ENCODE data around the gene CEP43.

Gene CEP43

DNA sequence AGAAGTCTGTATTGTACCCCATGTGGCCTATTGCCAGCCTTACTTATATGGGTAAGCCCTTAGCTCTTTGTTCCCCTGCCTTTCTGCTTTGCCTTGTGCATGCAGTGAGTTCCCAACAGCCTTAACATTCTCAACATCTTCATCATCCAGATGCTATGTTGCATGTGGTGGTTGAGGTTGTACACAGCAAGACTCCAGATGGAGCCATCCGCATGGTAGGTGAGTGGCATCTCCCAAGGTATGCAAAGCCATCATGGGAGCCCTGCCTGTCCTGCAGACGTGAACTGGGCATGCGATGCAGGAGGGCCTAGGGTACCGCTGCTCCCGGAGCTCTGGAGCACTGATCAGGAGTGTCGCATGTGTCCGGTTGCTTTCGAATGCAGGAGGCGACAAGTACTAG, 16.1 kb downstream of the CEP43 start:
- DNase-seq = no peak

DNA sequence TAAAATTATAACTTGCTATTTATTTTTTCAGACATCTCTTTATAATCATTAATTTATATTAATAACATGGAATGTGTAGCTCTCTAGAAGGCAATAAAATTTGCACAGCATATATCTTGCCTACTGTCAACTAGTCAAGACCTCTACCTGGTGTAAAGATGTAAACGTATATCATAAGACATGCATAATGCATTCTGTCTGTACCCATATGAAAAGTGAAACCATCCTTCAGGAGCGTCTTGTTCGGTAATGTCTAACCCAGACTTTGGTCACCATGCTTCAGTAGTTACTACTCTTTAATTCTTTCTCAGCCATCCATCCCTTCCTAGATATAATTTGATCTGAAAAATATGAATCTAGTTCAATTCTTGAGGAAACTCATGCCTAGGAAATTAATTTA, 21.0 kb downstream of the CEP43 start:
- no peak for DNase-seq

DNA sequence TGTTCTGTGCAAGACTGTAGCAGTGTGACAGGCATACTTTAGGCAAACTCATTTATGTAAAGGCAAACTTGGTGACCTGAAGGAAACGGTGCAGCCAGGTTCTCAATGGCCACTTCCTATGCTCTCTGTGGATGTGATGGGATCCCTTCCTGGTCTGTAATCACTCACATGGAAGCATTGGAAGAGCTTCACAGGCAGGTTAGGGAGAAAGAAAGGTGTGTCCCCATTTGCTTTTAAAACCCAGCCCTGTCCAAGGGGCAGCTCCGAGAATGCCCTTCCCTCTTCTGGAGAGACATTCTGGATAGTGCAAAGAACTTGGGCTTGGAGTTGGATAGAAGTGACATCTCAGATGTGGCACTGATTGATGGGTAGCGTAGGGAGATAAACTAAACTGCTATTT, 28.1 kb downstream of the CEP43 start:
- no peak for DNase-seq

DNA sequence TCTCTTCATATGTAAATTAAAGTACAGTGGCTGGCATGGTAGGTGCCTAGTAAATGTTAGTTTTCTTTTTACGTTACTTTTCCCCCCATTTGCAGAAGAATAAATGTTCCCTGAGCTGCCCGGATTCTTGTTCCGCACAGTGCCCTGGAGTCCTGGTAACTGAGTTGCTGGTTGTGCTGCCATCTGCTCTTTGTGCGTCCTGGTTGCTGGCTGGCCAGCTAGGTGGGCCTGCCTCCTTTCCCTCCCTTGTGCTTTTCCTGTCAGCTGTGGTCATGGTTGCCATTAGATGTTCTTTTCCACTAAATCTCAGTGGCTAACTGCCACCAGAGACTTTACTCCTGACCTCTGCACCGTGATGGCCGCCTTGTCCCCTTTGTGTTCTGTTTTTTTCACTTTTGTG, 28.6 kb downstream of the CEP43 start:
- DNase-seq = no peak

DNA sequence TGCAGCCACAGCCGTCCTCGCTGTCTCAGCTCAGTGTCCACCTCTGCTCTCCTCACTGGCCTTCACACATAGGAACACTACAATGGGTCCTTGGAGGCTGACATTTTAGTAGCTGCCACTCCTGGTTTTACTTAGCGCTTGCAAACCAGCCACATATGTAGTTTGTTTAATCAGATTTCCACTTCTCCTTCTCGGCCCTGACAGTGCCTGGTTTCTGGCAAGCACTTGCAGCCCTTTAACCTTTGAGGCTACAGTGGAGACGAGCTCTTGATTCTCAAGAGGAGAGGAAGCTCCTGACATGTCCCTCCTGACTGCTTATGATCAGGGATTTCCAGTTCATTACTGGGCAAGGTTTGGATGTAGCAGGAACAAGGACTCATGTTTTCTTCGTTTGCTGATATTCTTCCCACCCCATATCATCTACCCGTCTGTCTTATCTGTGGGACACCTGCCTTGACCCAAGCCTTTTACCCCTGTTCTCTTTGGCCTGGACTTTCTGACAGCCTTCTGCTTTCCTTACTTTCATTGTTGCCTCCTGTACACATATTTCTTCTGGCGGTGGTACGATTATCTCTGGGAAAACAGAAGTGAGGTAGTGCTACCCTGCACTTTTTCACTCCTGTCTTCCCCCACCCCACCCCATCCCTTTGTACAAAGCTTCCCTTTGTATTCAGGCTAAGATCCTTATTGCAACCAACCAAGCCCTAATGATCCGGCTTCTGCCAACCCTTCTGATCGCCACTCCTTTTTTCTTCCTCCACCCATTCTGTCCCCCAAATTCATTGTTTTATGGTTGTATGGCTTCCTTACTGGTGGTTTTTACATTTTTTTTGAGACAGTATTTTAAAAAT, 31.2 kb downstream of the CEP43 start:
- no peak for DNase-seq

DNA sequence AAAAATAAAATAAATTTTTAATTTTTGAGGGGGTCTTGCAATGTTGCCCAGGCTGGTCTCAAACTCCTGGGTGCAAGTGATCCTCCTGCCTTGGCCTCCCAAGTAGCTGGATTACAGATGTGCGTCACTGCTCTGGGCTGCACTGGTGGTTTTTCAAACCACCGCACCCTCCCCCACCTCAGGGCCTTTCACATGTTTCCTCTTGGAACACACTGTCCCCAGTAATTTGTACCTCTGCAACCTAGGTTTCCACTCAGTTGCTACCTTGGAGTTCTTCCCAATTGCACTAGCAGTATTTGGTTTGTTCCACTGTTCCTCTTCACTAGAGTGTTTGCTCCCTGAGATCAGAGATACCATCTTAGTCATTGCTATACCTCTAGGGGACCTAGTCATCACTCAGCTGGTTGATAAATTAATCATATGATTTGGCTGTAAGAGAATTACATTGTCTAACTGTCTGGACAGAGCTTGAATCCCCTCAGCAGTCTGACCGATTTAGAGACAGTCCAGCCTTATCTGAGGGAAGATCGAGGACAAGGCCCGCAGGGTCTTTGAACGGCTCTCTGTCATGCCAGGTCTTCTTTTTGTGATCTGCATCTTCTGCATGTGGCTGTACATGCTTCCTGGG, 32.0 kb downstream of the CEP43 start:
- DNase-seq = no peak

DNA sequence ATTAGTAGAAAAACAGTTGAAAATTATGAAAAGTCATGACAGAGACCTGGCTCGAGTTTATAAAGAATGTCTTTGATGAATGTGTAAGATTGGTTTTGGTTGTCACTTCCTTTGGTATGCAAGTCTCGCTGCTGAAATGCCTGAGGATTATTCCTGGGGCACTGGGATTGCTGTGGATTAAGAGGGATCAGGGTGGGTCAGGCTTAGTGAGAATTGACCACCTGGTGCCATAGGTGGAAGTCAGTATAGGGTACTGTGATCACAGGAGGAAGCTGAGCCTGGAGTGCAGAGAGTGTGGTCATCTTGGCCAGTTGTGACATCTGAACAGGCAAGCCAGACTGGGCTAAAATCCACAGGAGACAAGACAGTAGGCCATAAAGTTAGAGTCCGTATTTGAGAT, 34.9 kb downstream of the CEP43 start:
- no peak for DNase-seq

DNA sequence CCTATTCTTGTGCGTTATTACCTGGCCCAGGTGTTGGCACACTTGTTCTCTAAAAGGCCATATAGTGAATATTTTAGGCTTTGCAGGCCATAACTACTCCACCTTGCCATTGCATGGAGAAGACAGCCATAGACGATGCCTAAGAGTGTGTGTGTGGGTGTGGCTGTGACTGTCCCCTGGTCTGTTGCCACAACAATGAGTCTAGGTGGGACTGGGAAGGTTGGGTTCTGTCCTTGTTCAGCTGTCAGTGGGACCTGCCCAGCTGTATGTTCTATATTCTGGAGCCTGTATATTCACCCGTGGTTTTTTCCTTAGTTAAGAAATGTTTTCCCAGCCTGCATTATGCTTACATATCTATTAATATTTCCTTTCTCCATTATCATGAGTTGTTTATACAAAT, 38.6 kb downstream of the CEP43 start:
- no peak for DNase-seq

DNA sequence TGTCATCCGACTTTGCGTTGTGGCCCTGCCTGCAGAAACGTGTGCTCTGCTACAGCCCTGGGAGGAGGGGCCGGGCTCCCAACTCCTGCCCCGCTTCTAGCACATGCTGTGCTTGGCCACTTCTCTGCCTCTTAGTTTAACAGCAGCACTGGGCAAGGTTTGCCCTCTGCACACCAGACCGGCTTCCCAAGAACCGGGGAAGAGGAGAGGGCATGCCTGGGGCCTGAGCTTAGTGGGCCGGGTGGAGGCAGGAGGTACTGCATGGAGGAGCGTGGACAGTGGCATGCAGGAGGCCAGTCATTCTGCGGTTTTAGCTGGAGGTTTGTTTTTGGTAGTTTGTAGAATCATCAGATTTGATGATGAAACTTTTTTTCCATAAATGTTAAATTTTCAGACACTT, 45.5 kb downstream of the CEP43 start:
- no peak for DNase-seq

DNA sequence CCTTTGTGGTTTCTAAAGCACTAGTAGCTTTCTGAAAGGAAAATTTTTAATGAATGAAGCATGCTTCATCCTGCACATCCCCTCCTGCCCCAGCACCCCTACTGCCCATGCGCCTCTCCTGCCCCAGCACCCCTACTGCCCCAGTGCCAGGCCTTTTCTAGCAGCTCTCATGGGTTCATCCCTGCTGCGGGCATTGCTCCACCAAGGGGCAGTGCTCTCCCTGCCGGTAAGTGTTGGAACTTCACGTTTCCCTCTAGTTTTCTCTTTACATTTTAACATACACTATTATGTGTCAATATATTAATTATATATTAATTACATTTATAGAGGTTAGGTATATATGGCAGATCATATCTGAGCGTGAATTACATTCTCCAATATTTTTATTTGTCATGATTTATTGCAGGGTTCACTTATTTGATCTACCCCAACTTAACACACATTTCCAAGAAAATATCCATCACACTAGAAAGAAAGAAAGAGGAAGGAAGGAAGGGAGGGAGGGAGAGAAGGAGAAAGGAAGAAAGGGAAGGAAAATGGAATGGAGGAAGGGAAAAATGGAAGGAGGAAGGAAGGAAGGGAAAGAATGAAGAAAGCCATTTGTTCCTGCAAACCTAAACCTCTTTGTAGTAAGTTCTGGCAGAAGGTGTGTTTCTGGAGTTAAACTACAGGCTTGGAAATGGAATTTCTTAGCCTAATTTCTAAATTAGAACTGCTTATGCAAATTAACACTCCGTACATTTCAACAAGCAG, 46.8 kb downstream of the CEP43 start:
- DNase-seq = no peak

DNA sequence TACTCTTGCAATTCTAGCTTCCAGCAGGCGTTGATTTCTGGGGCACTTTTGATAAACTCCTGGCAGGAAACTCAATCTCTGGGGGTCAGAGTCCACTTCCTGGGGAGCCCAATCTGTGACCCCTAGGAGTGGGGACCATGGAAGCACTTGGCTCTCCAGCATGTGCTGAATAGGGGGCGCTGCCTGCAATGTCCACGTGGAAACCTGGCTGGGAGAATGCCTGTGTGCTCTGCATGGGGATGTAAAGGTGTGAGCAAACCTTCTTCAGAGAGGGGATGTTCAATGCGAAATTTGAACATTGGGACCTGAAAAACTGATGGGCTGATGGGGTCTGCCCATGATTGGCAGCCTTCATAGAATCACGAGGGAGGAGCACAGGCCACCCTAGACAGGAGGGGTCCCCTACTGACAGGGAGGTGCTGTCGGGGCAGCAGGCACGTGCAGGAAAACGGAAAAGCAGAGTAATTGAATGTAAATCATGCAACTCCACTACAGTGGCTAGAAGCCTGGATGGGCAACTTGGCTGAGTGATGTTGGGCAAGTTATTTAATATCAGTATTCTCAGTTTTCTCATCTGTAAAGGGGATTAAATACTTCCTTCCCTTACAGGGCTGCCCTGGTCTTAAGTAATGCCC, 47.8 kb downstream of the CEP43 start:
- DNase-seq = no peak

DNA sequence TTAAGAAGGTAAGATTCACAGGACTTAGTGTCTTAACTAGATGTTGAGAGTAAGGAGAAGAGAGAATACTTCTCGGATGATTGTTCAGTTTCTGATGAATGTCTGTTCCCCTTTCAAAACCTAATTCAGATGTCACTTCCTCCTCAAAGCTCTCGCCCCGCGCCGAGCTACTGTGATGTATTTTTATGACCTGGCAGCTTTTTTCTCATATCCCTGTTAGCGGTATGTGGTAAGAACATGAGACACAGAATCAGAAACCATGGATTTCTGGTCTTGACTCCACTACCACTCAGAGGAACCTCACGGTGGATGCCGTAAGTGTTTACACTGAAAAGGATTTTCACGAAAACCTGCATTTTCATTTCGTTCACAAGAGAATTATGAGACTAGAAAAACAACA, 48.4 kb downstream of the CEP43 start:
- DNase-seq = no peak

Data from islet precursor cell (in vitro differentiated cells).